C4-2B (cell line): ENCODE measurements around the gene CHCHD1.

Experiments
- ZFX ChIP-seq: fragments of 450-650 bp; IDR thresholded peaks from 2 replicates; pipeline ENCODE4 v1.6.1; 2017
- TF ChIP-seq, protein P1 (sequence below): fragments of 450-650 bp; conservative IDR thresholded peaks from 2 replicates; pipeline ENCODE4 v1.5.1; 2017; ENCODE audit warnings: mild to moderate bottlenecking

DNA sequence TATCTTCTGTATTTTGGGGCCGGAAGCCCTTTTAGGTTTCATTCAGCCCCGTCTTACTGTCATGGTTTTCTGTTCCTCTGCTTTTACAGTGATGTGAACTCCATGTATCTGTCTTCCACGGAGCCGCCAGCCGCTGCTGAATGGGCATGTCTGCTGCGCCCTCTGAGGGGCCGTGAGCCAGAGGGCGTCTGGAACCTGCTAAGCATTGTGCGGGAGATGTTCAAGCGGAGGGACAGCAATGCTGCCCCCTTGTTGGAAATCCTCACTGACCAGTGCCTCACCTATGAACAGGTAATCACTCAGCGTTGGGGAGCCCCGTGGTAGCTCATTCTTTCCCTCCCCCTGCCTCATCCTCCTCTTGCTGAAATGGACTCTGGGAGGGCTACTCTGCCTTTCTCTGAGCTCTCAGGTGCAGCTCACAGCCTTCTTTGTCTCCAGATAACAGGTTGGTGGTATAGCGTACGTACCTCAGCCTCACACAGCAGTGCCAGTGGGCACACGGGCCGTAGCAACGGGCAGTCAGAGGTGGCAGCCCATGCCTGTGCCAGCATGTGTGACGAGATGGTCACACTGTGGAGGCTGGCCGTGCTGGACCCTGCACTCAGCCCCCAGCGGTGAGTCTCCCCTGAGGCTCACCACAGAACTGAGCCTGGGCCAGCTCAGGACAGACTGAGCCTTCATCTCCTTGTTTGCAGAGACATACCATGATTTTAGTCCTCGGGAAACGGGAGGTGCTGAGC is 9.2 kb downstream of the CHCHD1 start:
- TF ChIP-seq, protein P1, sequence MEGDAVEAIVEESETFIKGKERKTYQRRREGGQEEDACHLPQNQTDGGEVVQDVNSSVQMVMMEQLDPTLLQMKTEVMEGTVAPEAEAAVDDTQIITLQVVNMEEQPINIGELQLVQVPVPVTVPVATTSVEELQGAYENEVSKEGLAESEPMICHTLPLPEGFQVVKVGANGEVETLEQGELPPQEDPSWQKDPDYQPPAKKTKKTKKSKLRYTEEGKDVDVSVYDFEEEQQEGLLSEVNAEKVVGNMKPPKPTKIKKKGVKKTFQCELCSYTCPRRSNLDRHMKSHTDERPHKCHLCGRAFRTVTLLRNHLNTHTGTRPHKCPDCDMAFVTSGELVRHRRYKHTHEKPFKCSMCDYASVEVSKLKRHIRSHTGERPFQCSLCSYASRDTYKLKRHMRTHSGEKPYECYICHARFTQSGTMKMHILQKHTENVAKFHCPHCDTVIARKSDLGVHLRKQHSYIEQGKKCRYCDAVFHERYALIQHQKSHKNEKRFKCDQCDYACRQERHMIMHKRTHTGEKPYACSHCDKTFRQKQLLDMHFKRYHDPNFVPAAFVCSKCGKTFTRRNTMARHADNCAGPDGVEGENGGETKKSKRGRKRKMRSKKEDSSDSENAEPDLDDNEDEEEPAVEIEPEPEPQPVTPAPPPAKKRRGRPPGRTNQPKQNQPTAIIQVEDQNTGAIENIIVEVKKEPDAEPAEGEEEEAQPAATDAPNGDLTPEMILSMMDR, result no peak
- no peak for TF ChIP-seq ZFX
